ENCODE measurements around the gene CKB.

The CKB gene

GRCh38 chr14:103510724-103511693, 11.6 kb downstream of the CKB start:
- FAIRE-seq, result no peak

GRCh38 chr14:103509864-103510723, 12.5 kb downstream of the CKB start:
- no peak for FAIRE-seq

- no peak for FAIRE-seq
Observed at GRCh38 chr14:103508521-103509329, 13.9 kb downstream of the CKB start.

GRCh38 chr14:103507751-103508150, 14.9 kb downstream of the CKB start:
- no peak for FAIRE-seq

GRCh38 chr14:103504991-103505565, 17.6 kb downstream of the CKB start:
- FAIRE-seq, result no peak

GRCh38 chr14:103503296-103503695, 19.3 kb downstream of the CKB start:
- FAIRE-seq, result no peak

- FAIRE-seq, result no peak
Observed at GRCh38 chr14:103502877-103503276, 19.8 kb downstream of the CKB start.

GRCh38 chr14:103501921-103502669, 20.5 kb downstream of the CKB start:
- no peak for FAIRE-seq

- no peak for FAIRE-seq
Observed at GRCh38 chr14:103501041-103501870, 21.4 kb downstream of the CKB start.

GRCh38 chr14:103500148-103500990, 22.3 kb downstream of the CKB start:
- peak; percentile 75 for FAIRE-seq

- no peak for FAIRE-seq
Observed at GRCh38 chr14:103499709-103500108, 22.9 kb downstream of the CKB start.

GRCh38 chr14:103496776-103497175, 25.9 kb downstream of the CKB start:
- FAIRE-seq, result no peak

- no peak for FAIRE-seq
Observed at GRCh38 chr14:103495854-103496253, 26.8 kb downstream of the CKB start.

- no peak for FAIRE-seq
Observed at GRCh38 chr14:103492156-103492925, 30.3 kb downstream of the CKB start.

- FAIRE-seq, result no peak
Observed at GRCh38 chr14:103491691-103492090, 30.9 kb downstream of the CKB start.

GRCh38 chr14:103489621-103490020, 33.0 kb downstream of the CKB start:
- FAIRE-seq, result no peak

- no peak for FAIRE-seq
Observed at GRCh38 chr14:103488960-103489359, 33.7 kb downstream of the CKB start.

- FAIRE-seq, result no peak
Observed at GRCh38 chr14:103488071-103488470, 34.6 kb downstream of the CKB start.

- no peak for FAIRE-seq
Observed at GRCh38 chr14:103485504-103485903, 37.1 kb downstream of the CKB start.
